HepG2 (cell line): Measurements from ENCODE around the gene APOM. TPM values are rescaled to one million over a fixed set of nuclear protein-coding genes. Genes with fewer than 3 reads are reported as not detected.

Experiments used
- ATF3 ChIP-seq: sonication (generic); formaldehyde crosslinking; IDR thresholded peaks from 2 replicates; pipeline ENCODE4 v1.4.0; 2020; ENCODE audit warnings: missing genetic modification reagents
- ETV5 ChIP-seq: IDR thresholded peaks from 2 replicates; pipeline ENCODE4 v1.6.1; 2018; ENCODE audit warnings: missing biosample characterization, missing genetic modification reagents, inconsistent platforms, borderline replicate concordance
- ETV6 ChIP-seq: sonication (generic); formaldehyde crosslinking; conservative IDR thresholded peaks from 2 replicates; pipeline ENCODE4 v1.4.0; 2020; ENCODE audit warnings: missing genetic modification reagents
- HMG20A ChIP-seq: IDR thresholded peaks from 2 replicates; pipeline ENCODE4 v1.6.1; 2016; ENCODE audit warnings: borderline replicate concordance
- KMT2A ChIP-seq: sonication (generic); formaldehyde crosslinking; IDR thresholded peaks from 2 replicates; pipeline ENCODE4 v1.4.0; 2020; ENCODE audit warnings: missing genetic modification reagents
- POLR2AphosphoS5 ChIP-seq: IDR thresholded peaks from 2 replicates; pipeline ENCODE4 v1.6.1; 2012; ENCODE audit warnings: low read depth, low read length
- PRPF4 ChIP-seq: fragments of 200-400 bp; formaldehyde crosslinking; IDR thresholded peaks from 2 replicates; pipeline ENCODE4 v1.6.1; 2016; ENCODE audit warnings: low read length, low read depth; ENCODE audit not compliant: poor library complexity, severe bottlenecking
- RFX5 ChIP-seq: IDR thresholded peaks from 2 replicates; pipeline ENCODE4 v1.6.1; 2011; ENCODE audit warnings: low read depth, low read length, improper control_type of control experiment
- SIN3B ChIP-seq: fragments of 150-350 bp; IDR thresholded peaks from 2 replicates; pipeline ENCODE4 v1.6.1; 2014; ENCODE audit warnings: low read length
- SNAPC2 ChIP-seq: sonication (generic); formaldehyde crosslinking; IDR thresholded peaks from 2 replicates; pipeline ENCODE4 v1.8.1; 2022; ENCODE audit warnings: mild to moderate bottlenecking, missing genetic modification reagents
- TRAFD1 ChIP-seq: sonication (generic); formaldehyde crosslinking; IDR thresholded peaks from 2 replicates; pipeline ENCODE4 v1.5.1; 2020; ENCODE audit warnings: missing genetic modification reagents, mild to moderate bottlenecking, borderline replicate concordance
- ZBTB20 ChIP-seq: sonication (generic); formaldehyde crosslinking; IDR thresholded peaks from 2 replicates; pipeline ENCODE4 v1.8.1; 2023; ENCODE audit warnings: missing genetic modification reagents, low read depth, mild to moderate bottlenecking, borderline replicate concordance
- ZGPAT ChIP-seq: IDR thresholded peaks from 2 replicates; pipeline ENCODE4 v1.6.1; 2016; ENCODE audit warnings: mild to moderate bottlenecking
- ZNF460 ChIP-seq: sonication (generic); formaldehyde crosslinking; IDR thresholded peaks from 2 replicates; pipeline ENCODE4 v1.5.1; 2020; ENCODE audit warnings: missing genetic modification reagents, mild to moderate bottlenecking, borderline replicate concordance
- ZNF496 ChIP-seq: sonication (generic); formaldehyde crosslinking; IDR thresholded peaks from 2 replicates; pipeline ENCODE4 v1.8.1; 2023; ENCODE audit warnings: mild to moderate bottlenecking, moderate library complexity, missing genetic modification reagents; ENCODE audit not compliant: insufficient replicate concordance
- ZNF629 ChIP-seq: sonication (generic); formaldehyde crosslinking; conservative IDR thresholded peaks from 2 replicates; pipeline ENCODE4 v1.5.0; 2020; ENCODE audit warnings: missing genetic modification reagents
- ZSCAN20 ChIP-seq: sonication (generic); formaldehyde crosslinking; IDR thresholded peaks from 2 replicates; pipeline ENCODE4 v1.4.0; 2020; ENCODE audit warnings: missing genetic modification reagents, mild to moderate bottlenecking, borderline replicate concordance
- polyA plus RNA-seq, 8 experiments: library from polyadenylated mRNA; depleted of rRNA in 3 of 8; stranded (reverse) in 7 of 8; unstranded in 1 of 8; fragments of >200 nt; fragmentation: Illumina TruSeq in 4 of 8; extraction: Trizol in 4 of 8; gene quantifications; 2 replicates each; pipeline versions ENCODE4 v1.2.1 to v1.2.3, GENCODE V29; 2011 to 2016; ENCODE audit warnings: low read depth in 4 of 8, missing spikeins in 1 of 8, mixed read lengths in 1 of 8; ENCODE audit not compliant: insufficient read depth in 1 of 8
- total RNA-seq, 5 experiments: library from RNA; depleted of rRNA; stranded (reverse); fragments of >200 nt; fragmentation: Illumina TruSeq; extraction: Trizol; gene quantifications; 2 replicates each; pipeline ENCODE4 v1.2.3, GENCODE V29; 2016; ENCODE audit warnings: low read depth in 1 of 5
- TF ChIP-seq, protein P1 (sequence below): sonication (generic); formaldehyde crosslinking; IDR thresholded peaks from 2 replicates; pipeline ENCODE4 v1.5.1; 2020; ENCODE audit warnings: mild to moderate bottlenecking, missing genetic modification reagents, borderline replicate concordance
- TF ChIP-seq, protein P2 (sequence below): IDR thresholded peaks from 2 replicates; pipeline ENCODE4 v1.6.1; 2016; ENCODE audit warnings: control low read depth

The APOM gene
- total and polyA plus RNA-seq, 2 of the 13 experiments (the other 11 are each of a cell fraction or from before 2014, with no cell fraction given): 98.2 to 1,140 TPM

- TF ChIP-seq ZBTB20 (CRISPR knock-in tag): no peak
- TF ChIP-seq ZGPAT (CRISPR knock-in tag): peak; percentile 39; the same call in 1 of the 2 replicates
- TF ChIP-seq, protein P1, sequence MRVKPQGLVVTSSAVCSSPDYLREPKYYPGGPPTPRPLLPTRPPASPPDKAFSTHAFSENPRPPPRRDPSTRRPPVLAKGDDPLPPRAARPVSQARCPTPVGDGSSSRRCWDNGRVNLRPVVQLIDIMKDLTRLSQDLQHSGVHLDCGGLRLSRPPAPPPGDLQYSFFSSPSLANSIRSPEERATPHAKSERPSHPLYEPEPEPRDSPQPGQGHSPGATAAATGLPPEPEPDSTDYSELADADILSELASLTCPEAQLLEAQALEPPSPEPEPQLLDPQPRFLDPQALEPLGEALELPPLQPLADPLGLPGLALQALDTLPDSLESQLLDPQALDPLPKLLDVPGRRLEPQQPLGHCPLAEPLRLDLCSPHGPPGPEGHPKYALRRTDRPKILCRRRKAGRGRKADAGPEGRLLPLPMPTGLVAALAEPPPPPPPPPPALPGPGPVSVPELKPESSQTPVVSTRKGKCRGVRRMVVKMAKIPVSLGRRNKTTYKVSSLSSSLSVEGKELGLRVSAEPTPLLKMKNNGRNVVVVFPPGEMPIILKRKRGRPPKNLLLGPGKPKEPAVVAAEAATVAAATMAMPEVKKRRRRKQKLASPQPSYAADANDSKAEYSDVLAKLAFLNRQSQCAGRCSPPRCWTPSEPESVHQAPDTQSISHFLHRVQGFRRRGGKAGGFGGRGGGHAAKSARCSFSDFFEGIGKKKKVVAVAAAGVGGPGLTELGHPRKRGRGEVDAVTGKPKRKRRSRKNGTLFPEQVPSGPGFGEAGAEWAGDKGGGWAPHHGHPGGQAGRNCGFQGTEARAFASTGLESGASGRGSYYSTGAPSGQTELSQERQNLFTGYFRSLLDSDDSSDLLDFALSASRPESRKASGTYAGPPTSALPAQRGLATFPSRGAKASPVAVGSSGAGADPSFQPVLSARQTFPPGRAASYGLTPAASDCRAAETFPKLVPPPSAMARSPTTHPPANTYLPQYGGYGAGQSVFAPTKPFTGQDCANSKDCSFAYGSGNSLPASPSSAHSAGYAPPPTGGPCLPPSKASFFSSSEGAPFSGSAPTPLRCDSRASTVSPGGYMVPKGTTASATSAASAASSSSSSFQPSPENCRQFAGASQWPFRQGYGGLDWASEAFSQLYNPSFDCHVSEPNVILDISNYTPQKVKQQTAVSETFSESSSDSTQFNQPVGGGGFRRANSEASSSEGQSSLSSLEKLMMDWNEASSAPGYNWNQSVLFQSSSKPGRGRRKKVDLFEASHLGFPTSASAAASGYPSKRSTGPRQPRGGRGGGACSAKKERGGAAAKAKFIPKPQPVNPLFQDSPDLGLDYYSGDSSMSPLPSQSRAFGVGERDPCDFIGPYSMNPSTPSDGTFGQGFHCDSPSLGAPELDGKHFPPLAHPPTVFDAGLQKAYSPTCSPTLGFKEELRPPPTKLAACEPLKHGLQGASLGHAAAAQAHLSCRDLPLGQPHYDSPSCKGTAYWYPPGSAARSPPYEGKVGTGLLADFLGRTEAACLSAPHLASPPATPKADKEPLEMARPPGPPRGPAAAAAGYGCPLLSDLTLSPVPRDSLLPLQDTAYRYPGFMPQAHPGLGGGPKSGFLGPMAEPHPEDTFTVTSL (CRISPR knock-in tag): peak; percentile 38; the same call in 1 of the 2 replicates
- 0 out of 2 replicates have a peak, but pooled peaks have one; percentile 21 for TF ChIP-seq ZSCAN20 (CRISPR knock-in tag)
- TF ChIP-seq RFX5: no peak
- no peak; the same call in 1 of the 2 replicates for TF ChIP-seq ZNF460 (CRISPR knock-in tag)
- TF ChIP-seq PRPF4: no peak
- TF ChIP-seq POLR2AphosphoS5: peak; percentile 68
- no peak for TF ChIP-seq HMG20A
- peak; percentile 77 for TF ChIP-seq TRAFD1
- TF ChIP-seq ZNF496 (CRISPR knock-in tag): no peak
- TF ChIP-seq, protein P2, sequence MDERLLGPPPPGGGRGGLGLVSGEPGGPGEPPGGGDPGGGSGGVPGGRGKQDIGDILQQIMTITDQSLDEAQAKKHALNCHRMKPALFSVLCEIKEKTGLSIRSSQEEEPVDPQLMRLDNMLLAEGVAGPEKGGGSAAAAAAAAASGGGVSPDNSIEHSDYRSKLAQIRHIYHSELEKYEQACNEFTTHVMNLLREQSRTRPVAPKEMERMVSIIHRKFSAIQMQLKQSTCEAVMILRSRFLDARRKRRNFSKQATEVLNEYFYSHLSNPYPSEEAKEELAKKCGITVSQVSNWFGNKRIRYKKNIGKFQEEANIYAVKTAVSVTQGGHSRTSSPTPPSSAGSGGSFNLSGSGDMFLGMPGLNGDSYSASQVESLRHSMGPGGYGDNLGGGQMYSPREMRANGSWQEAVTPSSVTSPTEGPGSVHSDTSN (CRISPR knock-in tag): no peak
- peak; percentile 33; the same call in 1 of the 2 replicates for TF ChIP-seq ATF3 (CRISPR knock-in tag)
- no peak for TF ChIP-seq SIN3B
- no peak; the same call in none of the 2 replicates for TF ChIP-seq SNAPC2
- TF ChIP-seq KMT2A: no peak
- peak; percentile 34; the same call in 1 of the 2 replicates for TF ChIP-seq ETV5
- TF ChIP-seq ZNF629 (CRISPR knock-in tag): no peak
- peak; percentile 62; the same call in 1 of the 2 replicates for TF ChIP-seq ETV6 (CRISPR knock-in tag)
Measured at GRCh38 chr6:31664790-31665500, 9.3 kb downstream of the APOM start, which contains the start of gene GPANK1 (continued).
